GM04504 (cell line): ENCODE data around the gene PACSIN1.

ENCODE experiments used
- DNase-seq: peaks from one replicate; pipeline ENCODE4 v3.0.0-alpha.2; 2012; ENCODE audit warnings: low read depth

The PACSIN1 gene

GRCh38 chr6:34465531-34466241, at the start of gene PACSIN1:
TSS of gene PACSIN1 (plus strand) at chr6:34466076. CDS start at chr6:34526306, 60,230 bp downstream.
- DNase-seq = no peak

- no peak for DNase-seq
Measured at GRCh38 chr6:34416877-34417371, 49.0 kb upstream of the PACSIN1 start.

- no peak for DNase-seq
Measured at GRCh38 chr6:34418367-34418766, 47.5 kb upstream of the PACSIN1 start.

GRCh38 chr6:34423254-34423653, 42.6 kb upstream of the PACSIN1 start:
- DNase-seq = no peak

- DNase-seq = no peak
Measured at GRCh38 chr6:34424200-34425131, 41.4 kb upstream of the PACSIN1 start.

- no peak for DNase-seq
Measured at GRCh38 chr6:34425132-34425497, 40.8 kb upstream of the PACSIN1 start.

GRCh38 chr6:34425498-34426410, 40.1 kb upstream of the PACSIN1 start, which contains the start of gene RPS10:
TSS of gene RPS10 (minus strand) at chr6:34426069. CDS start at chr6:34425221, 848 bp downstream.
- DNase-seq = peak; percentile 86

- DNase-seq = no peak
Measured at GRCh38 chr6:34435916-34436315, 30.0 kb upstream of the PACSIN1 start.

- DNase-seq = no peak
Measured at GRCh38 chr6:34436803-34437643, 28.9 kb upstream of the PACSIN1 start.

GRCh38 chr6:34437644-34437970, 28.3 kb upstream of the PACSIN1 start:
- no peak for DNase-seq

GRCh38 chr6:34438705-34439104, 27.2 kb upstream of the PACSIN1 start:
- no peak for DNase-seq

- no peak for DNase-seq
Measured at GRCh38 chr6:34439442-34439841, 26.4 kb upstream of the PACSIN1 start.

- DNase-seq = no peak
Measured at GRCh38 chr6:34441526-34441925, 24.4 kb upstream of the PACSIN1 start.

GRCh38 chr6:34445313-34445860, 20.5 kb upstream of the PACSIN1 start:
- no peak for DNase-seq

GRCh38 chr6:34447386-34447785, 18.5 kb upstream of the PACSIN1 start:
- no peak for DNase-seq

- no peak for DNase-seq
Measured at GRCh38 chr6:34447910-34448309, 18.0 kb upstream of the PACSIN1 start.

GRCh38 chr6:34451192-34451591, 14.7 kb upstream of the PACSIN1 start:
- DNase-seq = no peak

- DNase-seq = no peak
Measured at GRCh38 chr6:34455831-34456230, 10.0 kb upstream of the PACSIN1 start.

GRCh38 chr6:34457382-34457741, 8.5 kb upstream of the PACSIN1 start:
- DNase-seq = no peak
